OCI-LY7 (cell line): Measurements from ENCODE around the gene HEPN1. TPM values are rescaled to one million over a fixed set of nuclear protein-coding genes. Genes with fewer than 3 reads are reported as not detected.

Source experiments
- BruUV-seq: library from RNA; stranded (reverse); fragments of 400-500 nt; replicated peaks from 2 replicates; lab custom pipeline; 2021; lab: Mats Ljungman, UMichigan
- CTCF ChIA-PET: fragments of 300-600 bp; sonication (Branson Sonifier 250); formaldehyde crosslinking; loops from one replicate; lab custom pipeline; 2022; ENCODE audit warnings: antibody characterized with exemption; ENCODE audit not compliant: unreplicated experiment; lab: Charles Lee
- POLR2A ChIA-PET: fragments of 300-600 bp; sonication (Branson Sonifier 250); formaldehyde crosslinking; loops from one replicate; lab custom pipeline; 2022; ENCODE audit warnings: antibody characterized with exemption; lab: Charles Lee
- DNase-seq: peaks from one replicate; pipeline ENCODE4 v3.0.0-alpha.2; 2015; ENCODE audit warnings: low spot score
- H2AFZ ChIP-seq: fragments of 200-600 bp; sonication (generic), shearing (Covaris generic); 2 replicates; pipeline ENCODE4 v1.6.1; 2014; ENCODE audit warnings: mild to moderate bottlenecking, antibody characterized with exemption, low read length, moderate library complexity
- H3K27ac ChIP-seq: fragments of 200-600 bp; sonication (generic); 2 replicates; pipeline ENCODE4 v1.5.1; 2014; ENCODE audit warnings: mixed run types, low read depth, mild to moderate bottlenecking, moderate library complexity, low read length, inconsistent platforms; ENCODE audit not compliant: poor library complexity, severe bottlenecking
- H3K36me3 ChIP-seq: fragments of 200-600 bp; sonication (generic); 2 replicates; pipeline ENCODE4 v1.6.1; 2014; ENCODE audit warnings: mild to moderate bottlenecking, antibody characterized with exemption, low read length, moderate library complexity, mixed read lengths; ENCODE audit not compliant: insufficient read depth
- H3K4me1 ChIP-seq: fragments of 200-600 bp; sonication (generic); 2 replicates; pipeline ENCODE4 v1.5.1; 2014; ENCODE audit warnings: mild to moderate bottlenecking, low read length; ENCODE audit not compliant: insufficient read depth, poor library complexity, severe bottlenecking
- H3K4me2 ChIP-seq: fragments of 200-600 bp; sonication (generic); 2 replicates; pipeline ENCODE4 v1.6.1; 2014; ENCODE audit warnings: mild to moderate bottlenecking, low read length
- H3K4me3 ChIP-seq: fragments of 200-600 bp; sonication (generic); 2 replicates; pipeline ENCODE4 v1.5.1; 2014; ENCODE audit warnings: mild to moderate bottlenecking, low read depth, low read length; ENCODE audit not compliant: poor library complexity, severe bottlenecking
- H3K79me2 ChIP-seq: fragments of 200-600 bp; sonication (generic); 2 replicates; pipeline ENCODE4 v1.6.1; 2016; ENCODE audit warnings: low read depth, mild to moderate bottlenecking, low read length, moderate library complexity, mixed read lengths; ENCODE audit not compliant: insufficient read depth
- H3K9me2 ChIP-seq: fragments of 200-600 bp; sonication (generic); 2 replicates; pipeline ENCODE4 v1.6.1; 2016; ENCODE audit warnings: mild to moderate bottlenecking, low read length, mixed read lengths; ENCODE audit not compliant: insufficient read depth
- H3K9me3 ChIP-seq: fragments of 200-600 bp; sonication (generic); 2 replicates; pipeline ENCODE4 v1.6.1; 2014; ENCODE audit warnings: mild to moderate bottlenecking, mixed run types, low read length, mixed read lengths
- H4K20me1 ChIP-seq: fragments of 200-600 bp; sonication (generic); 2 replicates; pipeline ENCODE4 v1.6.1; 2014; ENCODE audit warnings: mild to moderate bottlenecking, antibody characterized with exemption, low read length, moderate library complexity, mixed read lengths; ENCODE audit not compliant: insufficient read depth
- CTCF ChIP-seq: fragments of 200-600 bp; sonication (generic); conservative IDR thresholded peaks from 2 replicates; pipeline ENCODE4 v1.5.1; 2014; ENCODE audit warnings: mild to moderate bottlenecking, antibody characterized with exemption, low read length, moderate library complexity, mixed read lengths
- EZH2phosphoT487 ChIP-seq: fragments of 200-600 bp; sonication (generic); IDR thresholded peaks from 2 replicates; pipeline ENCODE4 v1.6.1; 2018; ENCODE audit warnings: low read depth, borderline replicate concordance, mild to moderate bottlenecking, mixed run types, antibody characterized with exemption, low read length, moderate library complexity, mixed read lengths
- intact Hi-C: fragments of 100-400 bp; cut with micrococcal nuclease; formaldehyde crosslinking; loops from one replicate; pipeline ENCODE4 v1.10.0; 2022; ENCODE audit not compliant: unreplicated experiment
- total RNA-seq, 2 experiments: library from RNA; depleted of rRNA in 1 of 2; stranded (reverse); fragments of >200 nt in 1 of 2; shearing (Covaris generic) in 1 of 2; gene quantifications; 2 replicates each; pipeline ENCODE4 v1.2.3, GENCODE V29; 2014 to 2022

The HEPN1 gene
- total RNA-seq, 2 experiments from 2014 or later: not detected

GRCh38 chr11:124942466-124943253 is 23.6 kb downstream of the HEPN1 start:
- Histone ChIP-seq H3K4me2 (no peak overlapping the region), H3K4me1 (no peaks in the 10 kb centered on the region), H3K4me3 (no peak overlapping the region), H3K36me3 (no peaks in the 10 kb centered on the region), H3K9me2 (no peaks in the 10 kb centered on the region), H3K79me2 (no peaks in the 10 kb centered on the region), H3K27ac (no peak overlapping the region), H2AFZ (no peak overlapping the region), H4K20me1 (no peaks in the 10 kb centered on the region), H3K9me3 (no peaks in the 10 kb centered on the region)
- CTCF ChIA-PET: no interaction called here
- no TSS peak for BruUV-seq
- no peak for TF ChIP-seq EZH2phosphoT487
- TF ChIP-seq CTCF: no peak
- POLR2A ChIA-PET: no interaction called here
- no peak for DNase-seq
- intact Hi-C loops: no loop called here

- intact Hi-C loops: no loop called here
- ChIA-PET POLR2A (interaction anchor here (0.7 kb wide), 1 partner anchor 266 kb away, joined by 8 read pairs; no protein-coding TSS in a partner anchor), CTCF (no interaction called here)
- H3K9me3 ChIP-seq: no peaks in the 10 kb centered on the region
- DNase-seq: no peak
- H3K79me2 ChIP-seq: no peaks in the 10 kb centered on the region
- H2AFZ ChIP-seq: no peak overlapping the region
- no peak overlapping the region for H3K4me3 ChIP-seq
- no peaks in the 10 kb centered on the region for H4K20me1 ChIP-seq
- no peaks in the 10 kb centered on the region for H3K9me2 ChIP-seq
- no peaks in the 10 kb centered on the region for H3K36me3 ChIP-seq
- no TSS peak for BruUV-seq
- H3K4me2 ChIP-seq: no peak overlapping the region
- H3K27ac ChIP-seq: no peak overlapping the region
- H3K4me1 ChIP-seq: no peaks in the 10 kb centered on the region
- TF ChIP-seq CTCF (no peak), EZH2phosphoT487 (no peak)
These were observed 24.2 kb downstream of the HEPN1 start for GRCh38 chr11:124943254-124943616.

- H3K4me3 ChIP-seq: no peak overlapping the region
- no TSS peak for BruUV-seq
- H3K9me2 ChIP-seq: no peaks in the 10 kb centered on the region
- TF ChIP-seq EZH2phosphoT487: no peak
- TF ChIP-seq CTCF: no peak
- DNase-seq: no peak
- no peak overlapping the region for H3K4me2 ChIP-seq
- H3K36me3 ChIP-seq: no peaks in the 10 kb centered on the region
- H3K4me1 ChIP-seq: no peaks in the 10 kb centered on the region
- ChIA-PET CTCF (no interaction called here), POLR2A (interaction anchor here (0.6 to 3.0 kb wide), 3 partner anchors 11 to 267 kb away, joined by 4 to 15 read pairs (median 8); partner anchors contain the start of gene CCDC15)
- H3K27ac ChIP-seq: no peak overlapping the region
- no peaks in the 10 kb centered on the region for H4K20me1 ChIP-seq
- no peaks in the 10 kb centered on the region for H3K9me3 ChIP-seq
- intact Hi-C loops: no loop called here
- no peak overlapping the region for H2AFZ ChIP-seq
- no peaks in the 10 kb centered on the region for H3K79me2 ChIP-seq
These were observed 24.7 kb downstream of the HEPN1 start for GRCh38 chr11:124943741-124944140.
